B cell (primary cell): ENCODE data around the gene REC8.

Experiments used
- EZH2 ChIP-seq: IDR thresholded peaks from 2 replicates; pipeline ENCODE4 v1.6.1; 2012; ENCODE audit warnings: borderline replicate concordance, low read depth, mild to moderate bottlenecking, moderate library complexity, low read length; ENCODE audit not compliant: insufficient read depth, poor library complexity, severe bottlenecking
- TF ChIP-seq, protein P1 (sequence below): fragments of 200-600 bp; IDR thresholded peaks from one replicate; pipeline ENCODE4 v1.8.0; 2022; ENCODE audit warnings: antibody characterized with exemption, mild to moderate bottlenecking

DNA sequence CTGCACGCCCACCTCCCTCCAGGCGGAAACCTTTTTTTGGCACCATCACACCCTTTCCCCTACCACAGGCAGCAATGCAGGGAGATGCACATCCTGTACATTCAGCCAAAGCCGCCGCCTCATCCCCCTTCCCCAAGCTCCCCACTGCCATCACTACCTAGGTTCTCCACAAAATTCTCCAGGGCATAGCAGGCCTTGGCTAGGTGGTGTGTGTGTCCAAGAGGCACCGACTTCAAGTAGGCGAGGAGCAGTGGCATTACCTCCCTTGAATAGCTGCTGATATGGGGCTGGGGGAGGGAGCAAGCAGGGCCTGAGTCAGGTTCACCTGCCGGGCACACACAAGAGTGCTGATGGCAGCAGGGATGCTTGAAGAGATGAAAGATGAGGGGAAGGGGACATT is 13.1 kb downstream of the REC8 start:
- TF ChIP-seq, protein P1, sequence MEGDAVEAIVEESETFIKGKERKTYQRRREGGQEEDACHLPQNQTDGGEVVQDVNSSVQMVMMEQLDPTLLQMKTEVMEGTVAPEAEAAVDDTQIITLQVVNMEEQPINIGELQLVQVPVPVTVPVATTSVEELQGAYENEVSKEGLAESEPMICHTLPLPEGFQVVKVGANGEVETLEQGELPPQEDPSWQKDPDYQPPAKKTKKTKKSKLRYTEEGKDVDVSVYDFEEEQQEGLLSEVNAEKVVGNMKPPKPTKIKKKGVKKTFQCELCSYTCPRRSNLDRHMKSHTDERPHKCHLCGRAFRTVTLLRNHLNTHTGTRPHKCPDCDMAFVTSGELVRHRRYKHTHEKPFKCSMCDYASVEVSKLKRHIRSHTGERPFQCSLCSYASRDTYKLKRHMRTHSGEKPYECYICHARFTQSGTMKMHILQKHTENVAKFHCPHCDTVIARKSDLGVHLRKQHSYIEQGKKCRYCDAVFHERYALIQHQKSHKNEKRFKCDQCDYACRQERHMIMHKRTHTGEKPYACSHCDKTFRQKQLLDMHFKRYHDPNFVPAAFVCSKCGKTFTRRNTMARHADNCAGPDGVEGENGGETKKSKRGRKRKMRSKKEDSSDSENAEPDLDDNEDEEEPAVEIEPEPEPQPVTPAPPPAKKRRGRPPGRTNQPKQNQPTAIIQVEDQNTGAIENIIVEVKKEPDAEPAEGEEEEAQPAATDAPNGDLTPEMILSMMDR: no peak
- no peak for TF ChIP-seq EZH2
